GM19372 (cell line): ENCODE measurements around the gene NCK2.

Experiments
- ATAC-seq: cut with Tn5 transposase; IDR thresholded peaks from one replicate; pipeline ENCODE4 v1.9.1; 2021; ENCODE audit warnings: mild to moderate bottlenecking, low read depth, moderate library complexity; ENCODE audit not compliant: unreplicated experiment

Gene NCK2

DNA sequence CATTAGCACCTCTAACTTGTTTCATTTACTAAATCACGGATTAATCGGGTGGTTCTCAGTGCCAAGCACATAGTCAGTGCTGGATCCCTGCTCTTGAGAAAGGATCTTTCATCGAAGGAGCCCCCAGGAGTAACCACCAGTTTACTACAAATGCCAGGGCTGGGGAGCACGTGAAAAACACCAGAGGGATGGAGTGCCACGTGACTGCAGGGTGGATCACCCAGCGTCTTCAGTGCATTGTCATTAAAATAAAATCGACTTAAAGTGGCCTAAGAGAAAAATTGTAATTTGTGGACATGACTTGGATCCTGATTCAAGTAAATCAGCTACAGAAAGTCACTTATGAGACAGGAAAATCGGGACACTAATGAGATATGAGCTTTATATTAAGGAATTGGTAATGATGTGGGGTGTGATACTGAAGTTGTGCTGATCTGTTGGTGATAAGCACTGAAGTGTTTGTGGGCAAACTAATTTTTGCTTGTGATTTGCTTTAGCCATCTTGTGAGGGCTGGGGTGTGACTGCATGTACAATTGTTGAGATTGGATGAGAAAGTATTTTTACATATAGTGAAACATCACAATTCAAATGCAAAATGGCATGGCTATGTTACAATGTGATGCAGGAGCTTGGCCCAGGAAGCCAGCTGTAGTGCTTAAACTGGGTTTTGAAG is 63.8 kb downstream of the NCK2 start:
- no peak for ATAC-seq

DNA sequence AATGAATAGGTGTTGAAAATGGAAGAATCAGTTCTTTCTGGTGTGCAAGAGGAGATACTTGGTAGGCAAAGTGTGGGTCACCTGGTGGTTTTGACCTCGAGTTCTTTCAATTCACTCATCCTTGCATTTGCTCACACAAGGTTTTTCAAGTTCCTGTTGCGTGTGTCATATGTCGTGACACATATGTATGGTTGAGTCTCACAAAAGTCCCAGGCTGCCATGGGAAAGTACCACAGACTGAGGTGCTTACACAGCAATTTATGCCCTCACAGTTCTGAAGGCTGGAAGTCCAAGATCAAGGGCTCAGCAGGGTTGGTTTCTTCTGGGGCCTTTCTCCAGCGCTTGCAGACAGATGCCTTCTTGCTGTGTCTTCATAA is 64.4 kb downstream of the NCK2 start:
- ATAC-seq: no peak

DNA sequence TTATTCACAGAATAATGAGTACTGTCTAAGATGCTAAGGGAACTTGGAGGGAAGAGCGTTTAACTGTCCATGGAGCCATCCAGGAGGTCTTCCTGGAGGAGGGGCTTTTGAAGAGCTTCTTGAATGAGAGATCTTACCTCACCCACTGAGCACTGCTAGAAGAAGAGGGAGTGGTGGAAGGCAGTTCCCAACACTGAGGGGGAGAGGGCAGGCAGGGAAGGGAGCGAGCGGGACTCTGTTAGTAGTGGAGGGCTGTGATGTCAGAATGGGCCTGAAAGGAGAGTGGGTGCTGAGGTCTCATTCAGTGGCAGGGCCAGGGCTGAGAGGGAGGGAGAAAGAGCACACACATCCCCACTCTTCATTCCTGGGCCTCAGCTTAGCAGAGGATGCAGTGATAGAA is 65.0 kb downstream of the NCK2 start:
- ATAC-seq: no peak

DNA sequence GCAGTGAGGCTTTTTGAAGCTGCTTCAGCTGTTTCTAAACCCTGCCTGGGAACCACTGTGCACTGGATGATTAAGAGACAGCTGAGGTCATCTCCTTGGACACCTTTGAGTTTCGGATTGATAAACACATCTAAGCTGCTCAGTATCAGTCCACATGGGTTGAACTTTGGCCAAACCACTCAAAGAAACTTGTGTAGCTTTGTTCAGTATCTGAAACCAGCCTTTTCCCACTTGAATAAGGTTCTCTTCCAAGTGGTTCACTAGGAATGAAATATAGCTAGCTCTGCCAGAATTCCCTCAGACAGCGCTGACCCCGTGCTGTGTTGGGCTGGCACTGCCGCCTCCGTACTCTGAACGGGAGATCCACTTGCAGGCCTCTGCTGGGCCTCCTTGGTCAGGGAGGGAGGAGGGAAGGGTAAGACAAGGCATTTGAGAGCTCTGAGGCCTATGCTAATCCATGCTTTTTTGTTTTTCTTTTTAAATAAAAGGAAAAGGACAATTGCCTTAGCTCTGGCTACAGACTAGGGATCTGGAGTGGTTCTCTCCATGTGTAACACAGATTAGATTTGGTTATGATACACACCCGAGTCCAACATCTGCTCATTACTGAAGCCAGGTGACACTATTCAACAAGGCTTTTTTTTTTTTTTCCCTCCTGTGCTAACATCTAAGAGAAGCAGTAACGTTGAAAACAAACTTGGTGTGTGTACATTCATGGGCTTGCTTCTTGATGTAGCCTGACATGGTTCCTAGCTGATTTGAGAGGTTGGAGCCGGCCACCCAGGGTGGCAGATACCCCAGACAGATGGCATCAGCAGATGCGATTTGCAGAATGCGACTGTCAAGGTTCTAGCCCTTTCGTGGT is 67.7 kb downstream of the NCK2 start:
- ATAC-seq: peak; percentile 96

- ATAC-seq: no peak
Measured at GRCh38 chr2:105813045-105813315, 68.3 kb downstream of the NCK2 start.

DNA sequence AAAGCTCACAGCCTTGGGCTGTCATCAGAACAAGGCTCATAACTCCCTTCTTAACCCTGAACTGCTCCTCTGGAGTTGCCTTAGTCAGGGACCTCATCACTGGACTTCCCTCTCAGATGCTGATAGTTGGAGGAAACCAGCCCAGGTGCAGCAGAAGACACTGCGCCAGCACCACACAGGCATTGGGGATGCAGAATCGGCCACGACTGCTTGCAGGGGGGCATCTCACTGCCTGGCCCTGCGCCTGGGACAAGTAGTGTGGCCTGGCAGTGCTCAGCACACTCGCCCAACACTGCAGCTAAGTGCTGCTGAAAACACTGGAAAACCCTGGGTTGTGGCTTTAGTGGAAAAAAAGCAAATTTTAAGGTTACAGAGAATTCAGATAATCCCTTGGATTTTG is 68.7 kb downstream of the NCK2 start:
- no peak for ATAC-seq

GRCh38 chr2:105814291-105814940 is 69.7 kb downstream of the NCK2 start:
- ATAC-seq: no peak

GRCh38 chr2:105815401-105815800 is 70.7 kb downstream of the NCK2 start:
- ATAC-seq: no peak

DNA sequence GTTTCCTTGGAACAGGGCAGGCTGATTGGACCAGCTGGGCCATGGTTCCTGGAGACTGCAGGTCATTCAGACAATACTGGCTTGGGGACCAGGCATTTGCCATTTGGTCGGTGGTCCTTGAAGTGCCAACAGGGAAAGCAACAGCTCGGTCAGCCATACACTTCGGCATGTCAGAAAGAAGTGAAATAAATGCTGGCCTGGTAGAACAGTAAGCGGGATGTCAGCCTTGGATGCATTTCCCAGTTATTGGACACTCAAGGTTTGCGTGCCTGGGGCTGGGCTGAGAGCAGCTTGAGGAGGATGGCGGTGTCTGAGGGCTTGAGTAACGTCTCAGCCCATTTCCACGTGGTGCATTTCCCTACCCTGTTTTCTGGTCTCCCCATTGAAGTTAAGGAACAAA is 75.4 kb downstream of the NCK2 start:
- no peak for ATAC-seq

- no peak for ATAC-seq
Measured at GRCh38 chr2:105820691-105821090, 76.0 kb downstream of the NCK2 start.

GRCh38 chr2:105821428-105822125 is 76.9 kb downstream of the NCK2 start:
- no peak for ATAC-seq

DNA sequence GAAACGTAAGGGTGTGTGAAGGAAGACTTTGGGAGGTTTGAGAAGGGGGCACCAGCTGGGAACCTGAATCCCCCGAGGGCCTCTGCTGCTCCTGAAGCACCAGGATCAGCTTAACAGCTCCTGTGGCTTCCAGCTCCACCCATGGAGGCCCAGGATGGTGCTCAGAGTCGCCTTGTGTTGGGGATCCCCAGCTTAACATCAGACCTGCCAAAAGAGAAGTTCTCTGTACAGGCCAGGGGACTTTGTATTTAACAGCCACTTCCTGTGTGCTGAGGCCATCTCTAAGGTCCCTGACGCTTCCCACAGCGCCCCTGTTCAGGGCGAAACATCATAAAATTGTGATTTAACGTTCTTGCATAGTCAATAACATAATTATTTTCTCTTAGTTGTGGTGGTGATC is 77.5 kb downstream of the NCK2 start:
- peak; percentile 91 for ATAC-seq

- no peak for ATAC-seq
Measured at GRCh38 chr2:105824446-105824845, 79.7 kb downstream of the NCK2 start.

- ATAC-seq: no peak
Measured at GRCh38 chr2:105827351-105828096, 82.8 kb downstream of the NCK2 start.

- no peak for ATAC-seq
Measured at GRCh38 chr2:105828558-105828957, 83.8 kb downstream of the NCK2 start.

GRCh38 chr2:105834931-105835330 is 90.2 kb downstream of the NCK2 start:
- peak; percentile 87 for ATAC-seq

GRCh38 chr2:105836341-105836740 is 91.6 kb downstream of the NCK2 start:
- no peak for ATAC-seq

DNA sequence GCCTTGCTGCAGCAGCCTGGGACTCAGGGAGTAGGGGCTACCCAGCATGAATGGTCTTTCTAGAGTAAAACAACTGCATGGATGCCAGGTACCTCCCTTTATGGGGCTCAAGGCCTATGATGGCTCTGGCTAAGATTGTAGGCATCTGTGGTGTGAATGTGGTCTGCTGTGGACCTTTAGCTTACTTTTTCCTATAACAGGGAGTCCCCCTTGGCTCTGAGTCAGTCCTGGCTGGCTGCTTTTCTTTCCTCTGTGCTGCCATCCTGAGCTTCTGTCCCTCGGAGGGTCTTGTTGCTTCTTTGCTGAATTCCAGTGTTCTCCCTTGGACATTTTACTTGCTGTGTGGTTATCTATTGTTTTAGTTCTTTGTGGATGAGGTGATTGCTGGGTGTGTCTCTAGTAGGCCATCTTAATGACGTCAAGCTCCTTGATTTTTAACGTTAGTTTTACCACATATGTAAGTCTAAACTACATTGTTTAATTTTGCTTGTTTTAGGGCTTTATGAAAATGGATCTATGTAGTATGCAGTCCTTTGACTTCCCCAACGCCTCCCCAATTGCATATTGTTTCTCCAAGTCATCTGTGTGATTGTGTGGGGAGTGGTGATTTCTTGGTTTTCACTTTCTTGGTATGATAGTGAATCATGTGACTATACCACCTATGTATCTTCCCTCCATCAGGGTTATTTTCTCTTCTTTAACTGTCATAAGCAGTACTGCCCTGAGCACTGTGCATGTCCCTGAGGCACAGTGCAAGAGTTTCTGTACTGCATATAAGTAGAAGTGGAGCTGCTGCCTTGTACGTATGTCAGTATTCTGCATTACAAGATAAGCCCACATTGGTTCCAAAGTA is 92.4 kb downstream of the NCK2 start:
- ATAC-seq: no peak

- ATAC-seq: no peak
Measured at GRCh38 chr2:105839793-105840192, 95.1 kb downstream of the NCK2 start.

DNA sequence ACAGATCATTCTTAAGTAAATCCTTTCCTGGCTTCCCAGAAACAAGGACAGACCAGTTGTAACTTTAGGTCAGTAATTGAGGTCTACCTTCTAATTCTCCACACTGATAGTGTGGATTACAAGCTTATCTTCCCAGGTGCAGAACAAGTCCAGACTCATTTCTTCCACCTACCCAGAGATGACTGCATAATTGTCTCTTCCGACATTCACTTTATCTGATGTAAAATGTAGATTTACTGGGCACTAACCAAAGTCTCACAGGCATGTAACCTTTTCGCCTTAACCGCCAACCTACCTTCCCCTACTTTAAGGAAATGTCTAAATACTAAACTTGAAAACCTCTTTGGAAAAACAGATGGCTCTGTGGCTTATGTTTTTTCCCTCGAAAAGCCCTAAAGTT is 96.2 kb downstream of the NCK2 start:
- no peak for ATAC-seq
